Astrocyte of the hippocampus (primary cell): Measurements from ENCODE around the gene ADGB.
A peak's percentile ranks its signal among the peaks of the same experiment; 100 is the strongest.
"Not testable (repeated sequence)": the region's sequence is repeated elsewhere in the genome, so short reads cannot be mapped to it uniquely, and the experiment has no call there.

Experiments
- DNase-seq: peaks from one replicate; pipeline ENCODE4 v3.0.0; 2011; ENCODE audit warnings: low read depth, low spot score

ADGB gene

DNA sequence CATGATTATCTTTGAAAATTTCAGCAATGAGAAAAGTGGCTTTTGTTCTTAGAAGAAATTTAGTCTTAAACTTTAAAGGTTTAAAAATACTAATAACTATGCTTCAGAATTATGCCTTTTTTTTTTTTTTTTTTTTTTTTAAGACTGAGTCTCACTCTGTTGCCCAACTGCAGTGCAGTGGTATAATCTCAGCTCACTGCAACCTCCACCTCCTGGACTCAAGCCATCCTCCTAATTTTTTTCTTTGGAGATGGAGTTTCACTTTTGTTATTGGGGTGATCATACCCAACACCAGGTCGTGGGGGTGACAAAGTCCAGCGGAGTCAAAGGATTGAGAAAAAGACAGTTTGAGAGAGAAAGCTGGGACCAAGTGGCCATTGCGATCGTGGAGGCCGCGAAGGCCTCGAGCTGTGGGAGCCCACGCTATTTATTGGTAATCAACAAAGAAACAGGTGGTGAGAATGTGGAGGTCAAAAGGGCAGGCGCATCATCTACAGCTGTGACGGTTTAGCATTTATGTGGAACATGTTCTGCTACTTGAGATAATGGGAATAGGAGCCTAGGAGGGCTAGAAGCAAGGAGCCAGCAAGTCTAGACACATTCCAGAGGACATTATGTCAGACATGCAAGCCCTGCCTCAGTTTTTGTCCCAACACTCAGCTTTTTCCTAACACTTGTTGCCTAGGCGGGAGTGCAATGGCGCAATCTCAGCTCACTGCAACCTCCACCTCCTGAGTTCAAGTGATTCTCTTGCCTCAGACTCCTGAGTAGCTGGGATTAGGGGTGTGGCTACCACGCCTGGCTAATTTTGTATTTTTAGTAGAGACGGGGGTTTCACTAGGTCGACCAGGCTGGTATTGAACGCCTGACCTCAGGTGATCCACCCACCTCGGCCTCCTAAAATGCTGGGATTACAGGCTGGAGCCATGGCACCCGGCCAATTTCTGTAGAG, 217.0 kb downstream of the ADGB start:
- not testable (repeated sequence) for DNase-seq

DNA sequence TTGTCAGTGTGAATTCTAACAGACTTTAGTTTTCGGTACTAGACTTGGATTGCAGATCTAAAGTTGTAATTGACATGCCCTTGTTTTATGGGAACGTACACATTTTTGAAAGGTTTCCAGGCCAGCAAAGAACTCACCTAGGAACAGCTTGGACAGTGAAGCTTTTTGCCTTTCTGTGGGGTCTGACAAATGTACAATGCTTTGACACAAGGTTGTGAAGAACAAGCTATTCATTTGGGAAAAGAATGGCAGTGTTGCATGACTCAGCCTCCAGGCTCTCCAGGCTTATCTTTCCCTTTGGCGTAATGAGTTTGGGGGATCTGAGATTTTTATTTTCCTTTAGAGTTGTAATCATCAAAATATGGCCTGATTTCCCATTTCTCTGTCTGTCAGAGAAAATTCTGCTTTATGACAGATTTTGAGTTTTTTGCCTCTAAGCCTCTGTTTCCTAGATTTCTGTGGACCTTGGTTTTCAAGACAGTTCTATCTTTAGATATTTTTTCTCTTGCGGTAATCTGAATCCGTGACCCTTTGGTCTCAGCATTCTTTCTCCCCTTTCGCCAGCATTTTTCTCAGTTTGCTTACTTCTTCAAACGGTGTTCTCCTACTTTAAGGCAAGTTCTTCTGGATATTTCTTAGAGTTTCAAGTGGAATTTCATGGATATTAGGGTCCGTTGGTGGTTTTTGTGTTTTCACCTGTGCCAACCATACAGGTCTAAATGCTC, 221.0 kb downstream of the ADGB start:
- peak; percentile 62 for DNase-seq

DNA sequence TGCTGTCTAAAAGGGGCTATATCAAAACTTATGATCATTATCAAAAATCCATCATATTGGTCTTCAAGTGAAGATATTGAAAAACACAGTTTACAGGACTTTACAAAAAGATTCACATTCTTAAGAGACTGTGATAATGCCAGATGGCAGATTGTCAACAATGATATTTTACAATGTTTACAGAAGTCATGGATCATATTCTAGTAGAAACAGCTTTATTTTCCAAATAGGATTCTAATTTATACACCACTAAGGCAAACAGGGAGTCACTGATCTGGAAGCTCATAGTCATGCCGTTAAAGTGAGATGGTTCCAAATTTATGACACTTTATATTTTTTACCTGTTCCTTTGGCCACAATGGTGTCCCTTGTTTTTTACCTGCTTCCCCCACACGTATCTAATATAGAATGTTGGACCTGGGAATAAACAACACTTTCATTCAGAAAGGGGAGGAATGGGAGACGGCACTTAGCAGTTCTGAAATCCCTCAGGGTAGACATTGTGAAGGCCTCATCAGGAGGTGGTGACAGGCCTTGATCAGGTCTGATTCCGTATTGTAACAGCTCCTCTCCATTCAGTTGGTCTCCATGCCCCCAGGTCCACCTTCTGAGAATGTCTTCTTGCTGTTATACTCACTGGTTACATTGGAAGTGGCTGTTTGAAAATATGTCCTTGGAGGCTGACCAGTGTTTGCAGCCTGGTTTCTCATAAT, 228.6 kb downstream of the ADGB start:
- no peak for DNase-seq

DNA sequence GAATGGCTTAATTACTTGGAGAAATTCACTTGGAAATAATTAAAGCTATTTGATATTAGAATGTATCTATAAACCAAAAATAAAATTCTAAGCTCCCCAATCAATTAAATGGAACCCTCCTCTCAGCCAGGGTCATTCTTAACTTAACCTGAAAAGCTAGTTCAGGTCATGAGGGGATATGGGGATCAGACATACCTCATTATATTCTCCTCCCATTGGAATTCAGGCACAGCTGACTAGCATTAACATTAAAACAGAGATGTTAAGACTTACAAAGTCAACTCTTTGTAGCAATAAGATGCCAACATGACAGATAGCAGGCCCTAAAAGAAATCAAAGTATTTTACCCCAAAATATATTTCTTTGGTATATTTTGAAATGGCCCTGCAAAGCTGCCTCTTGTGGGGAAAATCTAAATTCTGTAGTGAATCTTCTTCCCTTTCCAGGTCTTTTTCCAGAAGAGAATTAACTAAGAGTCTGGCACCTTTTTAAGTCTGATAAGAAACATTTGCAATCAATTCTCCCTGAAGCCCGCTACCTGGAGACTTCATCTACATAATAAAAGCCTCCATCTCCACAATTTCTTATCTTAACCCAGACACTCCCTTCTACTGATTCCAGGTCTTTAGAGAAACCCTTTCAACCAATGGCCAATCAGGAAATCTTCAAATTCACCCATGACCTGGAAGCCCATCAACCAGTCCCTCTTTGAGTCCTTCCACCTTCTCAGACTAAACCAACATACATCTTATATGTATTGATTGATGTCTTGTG, 231.2 kb downstream of the ADGB start:
- no peak for DNase-seq

DNA sequence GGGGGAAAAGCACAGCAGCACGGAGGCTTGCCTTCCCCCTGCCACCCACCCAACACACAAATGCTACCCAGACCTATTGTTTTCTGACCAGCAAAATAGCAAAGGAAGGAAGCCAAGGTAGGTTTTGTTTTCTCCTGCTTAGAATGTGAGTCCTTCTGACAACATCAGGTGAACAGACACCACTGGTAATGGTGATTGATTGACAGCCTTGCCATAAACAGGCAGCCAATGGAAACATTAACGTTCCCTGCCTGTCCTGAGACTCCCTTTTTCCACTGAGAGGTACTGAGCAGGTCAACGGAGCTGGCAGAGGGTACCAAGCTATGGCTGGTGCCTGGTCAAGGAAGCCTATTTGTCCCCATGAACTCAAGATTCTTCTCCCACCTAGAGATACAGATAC, 234.4 kb downstream of the ADGB start:
- DNase-seq: no peak

DNA sequence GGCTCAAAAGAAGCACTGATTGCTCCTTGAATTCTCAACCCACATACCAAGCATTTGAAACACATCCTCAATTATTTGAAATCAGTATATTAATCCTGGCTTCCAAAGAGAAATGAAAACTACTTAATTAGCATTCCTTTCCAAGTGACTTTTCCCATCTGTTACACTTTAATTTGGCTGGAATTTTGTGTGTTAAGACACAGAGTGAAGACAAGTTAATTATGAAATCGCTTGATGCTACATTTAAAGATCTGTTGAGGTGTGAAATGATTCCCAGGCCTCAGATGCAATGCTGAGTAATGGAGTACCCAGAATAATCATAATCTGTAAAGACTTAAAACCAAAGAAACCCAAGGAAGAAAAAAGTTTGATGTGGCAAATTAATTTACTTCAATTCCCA, 241.4 kb downstream of the ADGB start:
- DNase-seq: no peak

DNA sequence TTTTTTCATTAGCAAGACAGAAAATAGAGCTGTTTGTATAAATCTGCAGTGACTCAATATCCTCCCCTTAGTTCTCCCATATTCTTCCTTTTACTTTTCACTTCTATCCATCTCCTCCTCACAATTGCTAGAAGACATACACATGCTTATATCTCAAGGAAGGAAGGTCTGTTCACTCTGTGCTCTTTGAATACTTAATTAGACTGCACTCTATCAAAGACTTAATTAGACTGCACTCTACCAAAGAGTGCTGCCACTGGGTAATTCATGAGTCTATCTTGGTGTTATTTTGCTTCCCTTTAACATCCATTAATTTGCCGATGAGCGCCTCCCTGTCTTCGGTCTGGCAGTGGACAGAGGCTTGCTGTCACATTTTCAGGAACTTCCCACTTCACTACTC, 241.9 kb downstream of the ADGB start:
- no peak for DNase-seq

DNA sequence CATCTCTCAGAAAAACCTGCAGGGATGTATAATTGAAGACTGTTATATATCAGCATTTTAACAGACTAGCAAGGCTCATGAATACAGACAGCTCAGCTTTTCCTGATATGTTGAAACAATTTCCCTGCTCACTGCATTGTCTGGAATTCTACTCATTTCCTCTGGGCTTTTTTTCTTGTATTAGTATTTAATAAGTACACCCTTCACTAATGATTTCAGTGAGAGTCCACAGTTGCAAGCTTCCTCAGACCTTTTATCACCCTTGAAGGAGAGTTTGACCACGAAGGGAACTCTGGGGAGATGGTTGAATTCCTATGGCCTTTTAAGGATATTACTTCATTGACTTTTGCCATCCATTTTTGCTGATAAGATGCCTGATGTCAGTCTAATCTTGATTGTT, 248.7 kb downstream of the ADGB start:
- DNase-seq: peak; percentile 16

DNA sequence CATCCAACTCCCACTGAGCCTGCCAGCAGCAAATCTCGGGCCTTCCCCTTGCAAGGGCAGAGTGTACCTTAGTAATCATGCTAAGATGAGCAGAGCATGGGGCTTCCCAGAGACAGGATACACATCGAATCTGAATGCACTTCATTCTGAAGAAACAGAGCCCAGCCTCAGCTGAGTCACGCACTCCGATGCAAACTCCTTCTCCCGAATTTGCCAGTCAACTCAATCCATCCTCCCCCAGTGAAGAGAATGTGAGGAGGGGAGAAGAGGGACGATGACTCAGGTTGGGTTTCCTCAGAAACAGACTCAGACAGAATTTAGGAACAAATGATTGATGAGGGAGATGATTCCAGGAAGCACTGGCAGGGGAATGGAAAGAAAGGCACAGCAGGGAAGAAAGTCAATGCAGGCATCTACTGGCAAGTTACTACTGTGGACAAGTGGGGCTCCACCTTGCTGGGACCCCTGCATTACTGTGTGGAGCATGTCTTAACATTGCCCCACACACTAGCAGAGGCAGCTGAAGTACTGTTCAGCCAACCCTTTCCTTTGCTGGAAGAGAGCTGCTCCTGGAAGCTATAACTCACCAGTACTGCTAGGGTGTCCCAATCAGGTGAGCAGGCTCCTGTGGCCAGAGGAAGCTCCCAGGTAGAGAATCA, 251.6 kb downstream of the ADGB start:
- DNase-seq: peak; percentile 66

DNA sequence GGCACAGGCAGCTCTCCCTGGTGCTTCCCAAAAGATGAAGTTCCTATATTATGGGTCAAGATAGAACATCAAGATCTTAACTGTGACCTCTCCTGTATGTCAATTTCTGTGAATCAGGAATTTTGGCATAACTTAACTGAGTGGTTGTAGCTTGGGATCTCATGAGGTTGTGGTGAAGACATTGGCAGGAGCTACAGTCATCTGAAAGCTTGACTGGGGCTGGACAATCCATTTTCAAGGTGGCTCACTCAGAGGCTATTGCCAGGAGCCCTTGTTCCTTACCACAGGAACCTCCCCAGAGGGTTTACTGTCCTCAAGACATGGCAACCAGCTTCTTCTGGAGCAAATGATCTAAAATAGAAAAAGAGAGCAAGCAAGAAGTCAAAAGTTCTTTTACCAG, 252.2 kb downstream of the ADGB start:
- no peak for DNase-seq

DNA sequence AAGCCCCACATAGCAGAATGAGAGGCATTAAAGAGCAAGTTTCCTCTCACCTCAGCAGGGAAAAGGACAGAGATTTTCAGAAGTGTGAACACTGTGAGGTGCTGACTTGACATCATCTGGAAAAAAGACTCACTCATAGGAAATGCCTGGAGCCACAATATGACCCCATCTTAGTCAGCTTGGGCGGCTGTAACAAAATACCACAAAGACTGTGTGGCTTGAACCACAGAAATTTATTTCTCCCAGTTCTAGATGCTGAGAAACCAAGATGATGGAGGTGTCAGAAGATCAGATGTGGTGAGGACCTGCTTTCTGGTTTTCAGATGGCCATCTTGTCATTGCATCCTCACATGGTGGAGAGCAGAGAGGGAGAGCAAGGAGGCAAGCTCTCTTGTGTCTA, 253.1 kb downstream of the ADGB start:
- DNase-seq: peak; percentile 81

DNA sequence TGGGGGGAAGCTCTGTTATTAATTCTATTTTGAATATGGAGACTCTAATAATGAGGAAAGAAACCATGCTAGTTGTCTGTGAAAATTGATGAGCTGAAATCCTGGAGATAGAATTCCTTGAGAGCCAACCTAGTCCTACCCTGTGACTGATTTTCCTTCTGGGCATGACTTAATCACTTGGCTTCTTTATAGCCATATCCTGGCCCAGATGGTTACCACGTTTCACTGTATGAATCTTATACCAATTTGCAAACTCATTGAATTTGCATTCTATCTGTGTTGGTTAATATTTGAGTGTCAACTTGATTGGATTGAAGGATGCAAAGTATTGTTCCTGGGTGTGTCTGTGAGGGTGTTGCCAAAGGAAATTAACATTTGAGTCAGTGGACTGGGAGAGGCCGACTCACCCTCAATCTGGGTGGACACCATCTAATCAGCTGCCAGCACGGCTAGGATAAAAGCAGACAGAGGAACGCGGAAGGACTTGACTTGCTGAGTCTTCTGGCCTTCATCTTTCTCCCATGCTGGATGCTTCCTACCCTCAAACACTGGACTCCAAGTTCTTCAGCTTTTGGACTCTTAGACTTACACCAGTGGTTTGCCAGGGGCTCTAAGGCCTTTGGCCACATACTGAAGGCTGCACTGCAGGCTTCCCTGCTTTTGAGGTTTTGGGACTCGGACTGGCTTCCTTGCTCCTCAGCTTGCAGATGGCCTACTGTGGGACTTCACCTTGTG, 255.9 kb downstream of the ADGB start:
- DNase-seq: not testable (repeated sequence)

DNA sequence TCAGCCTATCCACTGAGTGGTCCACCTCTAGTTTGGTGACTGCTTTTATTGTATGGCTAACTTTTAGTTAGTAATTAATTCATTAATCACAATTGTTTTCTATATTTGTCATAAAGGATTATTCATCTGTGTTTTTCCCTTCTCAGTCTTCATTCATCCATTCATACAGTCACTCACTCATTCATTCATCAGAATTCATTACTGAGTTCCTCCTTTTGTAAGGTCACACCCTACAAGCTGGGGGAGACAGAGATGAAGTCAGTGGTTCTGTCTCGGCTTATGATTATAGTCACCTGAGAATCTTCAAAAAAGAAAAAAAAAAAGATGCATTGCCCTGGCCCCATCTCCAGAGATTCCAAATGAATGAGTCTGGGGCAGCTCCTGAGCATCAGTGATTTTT, 257.1 kb downstream of the ADGB start:
- DNase-seq: no peak

DNA sequence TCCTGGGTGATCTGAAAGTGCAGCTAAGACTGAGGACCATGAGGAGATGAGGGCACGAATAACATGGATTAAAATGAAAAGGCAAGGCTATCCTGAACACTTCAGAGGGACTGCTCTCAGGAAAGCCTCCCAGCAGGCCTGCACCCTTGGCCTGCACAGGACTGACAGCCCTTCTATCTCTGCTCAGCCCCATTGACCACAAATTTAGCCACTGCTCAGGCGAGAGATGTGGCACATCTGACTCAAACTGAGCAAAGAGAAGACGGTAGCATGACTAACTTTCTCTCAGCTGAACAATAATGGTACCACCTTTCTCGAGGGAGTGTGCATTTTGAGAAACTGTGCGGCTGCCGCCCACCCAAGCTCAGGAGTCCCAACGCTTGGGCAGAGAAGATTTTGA, 257.5 kb downstream of the ADGB start:
- no peak for DNase-seq

DNA sequence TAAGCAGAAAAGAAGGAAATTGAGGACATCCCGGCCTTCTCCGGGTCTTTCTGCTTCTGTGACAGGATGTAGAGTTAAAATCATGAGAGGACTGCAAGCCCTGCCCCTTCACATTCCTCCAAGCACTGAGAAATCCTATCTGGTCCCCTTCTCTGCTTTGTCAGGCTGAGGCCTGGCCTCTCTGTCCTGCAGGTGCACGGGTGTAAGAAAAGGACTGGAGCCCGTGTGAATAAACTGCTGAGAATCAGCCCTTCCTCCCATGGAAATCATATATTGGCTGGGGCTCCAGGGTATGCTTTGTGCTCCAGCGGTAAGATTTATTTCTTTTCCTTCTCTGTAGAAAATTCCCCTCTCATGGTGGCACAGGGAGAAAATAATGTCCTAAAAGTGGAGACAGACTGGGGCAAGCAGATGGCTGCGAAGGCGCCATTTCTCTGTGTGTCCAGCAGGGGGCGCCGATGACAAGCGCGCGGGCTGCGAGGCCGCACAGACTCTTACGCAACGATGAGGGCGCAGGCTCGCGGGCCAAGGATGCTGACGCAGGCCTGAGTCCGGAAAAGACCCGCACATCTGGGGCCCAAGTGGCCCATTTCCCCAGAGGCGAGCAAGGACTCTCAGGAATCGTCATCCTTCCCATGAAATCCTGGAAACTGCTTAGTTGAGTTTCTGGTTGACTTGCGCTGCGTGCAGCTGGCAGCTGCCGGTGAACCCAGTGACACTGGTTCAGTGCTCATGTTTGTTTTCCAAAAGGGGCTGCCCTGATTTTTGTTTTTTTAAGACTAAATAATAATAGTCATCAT, 258.6 kb downstream of the ADGB start:
- peak; percentile 91 for DNase-seq

DNA sequence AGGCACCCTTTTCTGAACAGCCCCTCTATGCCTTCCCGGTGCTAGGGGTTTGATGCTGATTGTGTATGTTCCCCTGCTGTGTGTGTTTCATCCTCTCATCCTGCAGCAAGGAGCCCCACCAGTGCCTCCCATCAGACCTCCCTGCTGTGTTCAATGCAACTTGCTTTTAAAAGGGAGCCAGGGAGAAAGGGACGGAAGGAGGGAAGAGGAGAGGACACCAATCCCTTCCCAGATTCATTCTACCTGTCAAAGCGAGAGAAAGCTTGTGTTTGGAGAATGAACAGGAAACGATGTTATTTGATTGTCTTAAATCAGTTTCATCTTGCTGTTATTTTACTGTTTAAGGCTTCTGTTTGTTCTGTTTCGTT, 259.2 kb downstream of the ADGB start:
- no peak for DNase-seq

DNA sequence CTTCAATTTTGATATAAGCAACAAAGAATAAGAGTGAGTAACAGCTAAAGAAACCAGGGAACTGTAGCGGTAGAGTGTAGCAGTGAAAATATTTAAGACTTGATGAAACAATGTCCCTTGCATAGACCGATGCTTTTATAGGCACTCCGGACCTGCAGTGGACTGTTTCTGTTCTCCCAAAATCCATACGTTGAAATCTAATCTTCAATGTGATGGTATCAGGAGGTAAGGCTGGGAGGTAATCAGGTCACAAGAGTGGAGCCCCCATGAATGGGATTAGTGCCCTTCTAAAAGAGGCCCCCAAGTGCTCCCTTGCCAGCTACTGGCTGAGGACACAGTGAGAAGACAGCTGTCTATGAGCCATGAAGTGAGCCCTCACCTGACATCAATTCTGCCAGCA, 260.4 kb downstream of the ADGB start:
- no peak for DNase-seq

DNA sequence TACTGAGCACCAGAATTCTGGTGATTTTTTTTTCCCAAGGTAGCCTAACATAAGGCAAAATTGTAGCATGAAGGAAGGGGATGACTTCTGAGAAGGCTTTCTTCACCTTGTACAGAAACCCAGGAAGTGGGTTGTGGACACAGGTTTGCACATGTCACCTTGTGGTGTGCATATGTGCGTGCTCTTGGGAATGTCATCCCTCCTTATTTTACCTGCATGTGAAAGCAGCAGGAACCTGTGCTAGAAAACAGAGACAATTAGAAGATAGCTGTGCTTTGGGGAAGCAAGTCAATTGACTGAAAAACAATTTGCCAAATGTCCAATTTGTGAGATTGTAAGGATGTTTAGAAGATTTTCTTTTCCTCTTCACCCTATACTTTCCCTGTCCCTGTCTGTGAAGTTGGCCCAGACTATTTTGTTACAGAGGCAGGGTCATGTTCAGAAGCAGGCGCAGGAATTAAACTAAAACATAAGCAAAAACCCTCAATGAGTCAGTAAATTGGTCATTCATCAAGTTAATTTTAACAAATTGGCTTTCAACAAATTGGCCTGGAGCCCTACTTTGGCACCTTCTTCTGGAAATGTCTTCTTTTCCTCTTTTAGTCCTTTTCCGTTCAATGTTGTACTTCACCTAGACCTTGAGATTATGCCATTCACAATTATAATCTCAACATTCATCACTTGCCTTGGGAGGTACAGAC, 261.2 kb downstream of the ADGB start:
- DNase-seq: no peak

DNA sequence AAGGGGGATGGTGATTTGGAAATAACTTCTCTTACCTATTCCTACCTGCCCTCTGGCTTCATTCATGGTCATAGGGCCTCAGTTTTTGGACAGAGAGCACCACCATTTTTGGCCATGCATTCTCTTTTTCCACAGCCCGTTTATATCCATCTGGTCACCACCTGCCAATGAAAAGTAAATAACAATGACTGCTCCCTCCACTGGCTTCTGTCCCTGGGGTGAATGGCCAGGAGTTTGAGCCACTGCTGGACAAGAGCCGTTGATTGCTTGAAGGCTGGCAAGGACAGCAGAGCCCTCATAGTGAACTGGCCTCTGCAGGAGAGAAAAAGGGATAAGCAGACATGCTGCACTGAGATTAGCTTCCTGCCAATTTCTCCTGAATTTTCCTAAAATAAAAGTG, 261.8 kb downstream of the ADGB start:
- DNase-seq: no peak
